CD14-positive monocyte (primary cell): Measurements from ENCODE around the gene SLC50A1. TPM values are rescaled to one million over a fixed set of nuclear protein-coding genes. Genes with fewer than 3 reads are reported as not detected.

Experiments used
- DNase-seq, 3 donors: peaks; one replicate each; pipeline ENCODE4 v3.0.0-alpha.2; 2011 to 2022
- H2AFZ ChIP-seq: 2 replicates; pipeline ENCODE4 v1.6.0; 2012; ENCODE audit warnings: mild to moderate bottlenecking, low read depth, low read length, inconsistent platforms; ENCODE audit not compliant: insufficient read depth, poor library complexity, severe bottlenecking
- H3K27ac ChIP-seq, 2 donors: 1 replicate in 1 of 2; 2 replicates in 1 of 2; pipeline ENCODE4 v1.5.1; 2012 to 2013; ENCODE audit warnings: low read length in 2 of 2, control low read depth in 1 of 2, inconsistent platforms in 1 of 2, low read depth in 1 of 2, mild to moderate bottlenecking in 1 of 2
- H3K27me3 ChIP-seq, 2 donors: one replicate each; pipeline versions ENCODE4 v1.6.0 to v1.6.1; 2011 to 2013; ENCODE audit warnings: low read length in 2 of 2; ENCODE audit not compliant: control insufficient read depth in 2 of 2, insufficient read depth in 2 of 2
- H3K36me3 ChIP-seq, 2 donors: replicated peaks in 1 of 2; 1 replicate in 1 of 2; 2 replicates in 1 of 2; pipeline versions ENCODE4 v1.5.1 to v1.6.1; 2012 to 2013; ENCODE audit warnings: low read length in 2 of 2, control low read depth in 1 of 2, inconsistent platforms in 1 of 2, mild to moderate bottlenecking in 1 of 2; ENCODE audit not compliant: insufficient read depth in 2 of 2, control insufficient read depth in 1 of 2
- H3K4me1 ChIP-seq, 2 donors: 1 replicate in 1 of 2; 2 replicates in 1 of 2; pipeline versions ENCODE4 v1.5.1 to v1.6.1; 2012 to 2013; ENCODE audit warnings: low read length in 2 of 2, control low read depth in 1 of 2, inconsistent platforms in 1 of 2, mild to moderate bottlenecking in 1 of 2, moderate library complexity in 1 of 2; ENCODE audit not compliant: insufficient read depth in 2 of 2, control insufficient read depth in 1 of 2
- H3K4me2 ChIP-seq: replicated peaks from 2 replicates; pipeline ENCODE3; 2012; ENCODE audit warnings: low read length, moderate library complexity, mild to moderate bottlenecking; ENCODE audit not compliant: poor library complexity, severe bottlenecking; ENCODE audit errors: extremely low read depth
- H3K4me3 ChIP-seq, 3 experiments: fragments of 200-600 bp in 1 of 3; sonication (generic) in 1 of 3; replicated peaks in 1 of 3; 1 replicate in 2 of 3; 2 replicates in 1 of 3; pipeline ENCODE4 v1.5.1; 2011 to 2013; ENCODE audit warnings: low read length in 3 of 3, mild to moderate bottlenecking in 3 of 3, control low read depth in 2 of 3, low read depth in 2 of 3, inconsistent platforms in 1 of 3, moderate library complexity in 1 of 3
- H3K79me2 ChIP-seq: 2 replicates; pipeline ENCODE4 v1.6.0; 2012; ENCODE audit warnings: mild to moderate bottlenecking, control low read depth, inconsistent platforms, low read length, moderate library complexity; ENCODE audit not compliant: insufficient read depth
- H3K9ac ChIP-seq: 2 replicates; pipeline ENCODE4 v1.6.0; 2017; ENCODE audit warnings: low read length, mild to moderate bottlenecking; ENCODE audit not compliant: insufficient read depth, poor library complexity, severe bottlenecking
- H3K9me3 ChIP-seq, 2 donors: replicated peaks in 1 of 2; 1 replicate in 1 of 2; 2 replicates in 1 of 2; pipeline versions ENCODE4 v1.5.1 to v1.6.1; 2012 to 2013; ENCODE audit warnings: low read length in 2 of 2, control low read depth in 1 of 2; ENCODE audit not compliant: control insufficient read depth in 1 of 2, insufficient read depth in 1 of 2
- H4K20me1 ChIP-seq: 2 replicates; pipeline ENCODE4 v1.6.0; 2012; ENCODE audit warnings: mild to moderate bottlenecking, low read length, control low read depth, moderate library complexity; ENCODE audit not compliant: insufficient read depth
- H3K27ac Mint-ChIP-seq, 7 donors: one replicate each; pipeline ENCODE4 v1.8.0; 2020; ENCODE audit warnings: mild to moderate bottlenecking in 7 of 7, mixed read lengths in 7 of 7, moderate library complexity in 6 of 7, inconsistent platforms in 2 of 7
- H3K27me3 Mint-ChIP-seq, 3 donors: one replicate each; pipeline ENCODE4 v1.8.0; 2021 to 2022; ENCODE audit warnings: low read depth in 3 of 3, mild to moderate bottlenecking in 3 of 3, mixed read lengths in 3 of 3, moderate library complexity in 3 of 3, inconsistent platforms in 1 of 3
- H3K36me3 Mint-ChIP-seq, 2 donors: one replicate each; pipeline ENCODE4 v1.8.0; 2020; ENCODE audit warnings: mixed read lengths in 2 of 2, inconsistent platforms in 1 of 2, mild to moderate bottlenecking in 1 of 2
- H3K4me1 Mint-ChIP-seq: one replicate; pipeline ENCODE4 v1.8.0; 2020; ENCODE audit warnings: mild to moderate bottlenecking, mixed read lengths
- H3K4me3 Mint-ChIP-seq, 2 donors: one replicate each; pipeline ENCODE4 v1.8.0; 2020; ENCODE audit warnings: mild to moderate bottlenecking in 2 of 2, mixed read lengths in 2 of 2, moderate library complexity in 1 of 2
- H3K9me3 Mint-ChIP-seq, 7 donors: one replicate each; pipeline ENCODE4 v1.8.0; 2020 to 2022; ENCODE audit warnings: mixed read lengths in 7 of 7, mild to moderate bottlenecking in 6 of 7, moderate library complexity in 6 of 7, inconsistent platforms in 2 of 7
- WGBS: methylation state at CpG from one replicate; pipeline ENCODE4 v1.1.5; 2013; ENCODE audit warnings: missing lambda C conversion rate; ENCODE audit not compliant: insufficient coverage; 5-methylcytosine and 5-hydroxymethylcytosine counted together
- intact Hi-C, 2 donors: fragments of 100-400 bp; cut with micrococcal nuclease; formaldehyde crosslinking; loops; one replicate each; pipeline versions ENCODE4 v1.15.0 to v1.15.1; 2023
- polyA plus RNA-seq, 3 donors: library from polyadenylated mRNA; depleted of rRNA in 1 of 3; unstranded in 2 of 3; stranded (reverse) in 1 of 3; fragments of 300-500 nt in 2 of 3; fragments of >200 nt in 1 of 3; fragmentation: Illumina TruSeq in 2 of 3; gene quantifications; 1 replicate in 2 of 3; 2 replicates in 1 of 3; pipeline ENCODE4 v1.2.3, GENCODE V29; 2012 to 2021
- TF ChIP-seq, protein P1 (sequence below): fragments of 200-600 bp; IDR thresholded peaks from one replicate; pipeline ENCODE4 v1.8.0; 2022; ENCODE audit warnings: antibody characterized with exemption, mild to moderate bottlenecking

Gene SLC50A1
- polyA plus RNA-seq, 3 donors: 40.0 to 50.8 (median 49.4) TPM

GRCh38 chr1:155171836-155172731 lies 36.4 kb downstream of the SLC50A1 start:
- peaks cover 42% of the 10 kb centered on the region for H3K4me1 Mint-ChIP-seq

More at GRCh38 chr1:155171836-155172731, 36.4 kb downstream of the SLC50A1 start:
- H3K27ac Mint-ChIP-seq: peak overlapping the region in 6 of 7 donors; percentile 84 to 96 (median 94)
- peaks cover 19 to 30% of the 10 kb centered on the region in 2 donors for H3K36me3 Mint-ChIP-seq
- peak overlapping the region; percentile 93 to 96 for H3K4me3 Mint-ChIP-seq
- peaks cover 8 to 30% (median 28%) of the 10 kb centered on the region in 3 donors for H3K27me3 Mint-ChIP-seq
- peak overlapping the region; percentile 69 to 90 for H3K27ac ChIP-seq
- peak overlapping the region; percentile 70 to 95 (median 91) for H3K4me3 ChIP-seq
- WGBS: 39% methylated on average over 6 of the region's 8 CpGs
- no peak for DNase-seq
- peak overlapping the region; percentile 86 for H3K4me2 ChIP-seq
- no peaks in the 10 kb centered on the region for H4K20me1 ChIP-seq
- H3K27me3 ChIP-seq: peaks cover 0 to 2% of the 10 kb centered on the region in 2 donors
- H2AFZ ChIP-seq: peak overlapping the region; percentile 96
- peaks cover 21% of the 10 kb centered on the region for H3K79me2 ChIP-seq
- H3K9ac ChIP-seq: peak overlapping the region; percentile 84
- peaks cover 14 to 19% of the 10 kb centered on the region in 2 donors for H3K36me3 ChIP-seq
- H3K4me1 ChIP-seq: peaks cover 35 to 42% of the 10 kb centered on the region in 2 donors
- H3K9me3 ChIP-seq: no peaks in the 10 kb centered on the region
- no peaks in the 10 kb centered on the region for H3K9me3 Mint-ChIP-seq
- intact Hi-C loops: loop anchor here in 1 of 2 donors (5.0 kb wide), 1 partner anchor 35 kb away; the partner anchor contains the start of gene SLC50A1
- TF ChIP-seq, protein P1, sequence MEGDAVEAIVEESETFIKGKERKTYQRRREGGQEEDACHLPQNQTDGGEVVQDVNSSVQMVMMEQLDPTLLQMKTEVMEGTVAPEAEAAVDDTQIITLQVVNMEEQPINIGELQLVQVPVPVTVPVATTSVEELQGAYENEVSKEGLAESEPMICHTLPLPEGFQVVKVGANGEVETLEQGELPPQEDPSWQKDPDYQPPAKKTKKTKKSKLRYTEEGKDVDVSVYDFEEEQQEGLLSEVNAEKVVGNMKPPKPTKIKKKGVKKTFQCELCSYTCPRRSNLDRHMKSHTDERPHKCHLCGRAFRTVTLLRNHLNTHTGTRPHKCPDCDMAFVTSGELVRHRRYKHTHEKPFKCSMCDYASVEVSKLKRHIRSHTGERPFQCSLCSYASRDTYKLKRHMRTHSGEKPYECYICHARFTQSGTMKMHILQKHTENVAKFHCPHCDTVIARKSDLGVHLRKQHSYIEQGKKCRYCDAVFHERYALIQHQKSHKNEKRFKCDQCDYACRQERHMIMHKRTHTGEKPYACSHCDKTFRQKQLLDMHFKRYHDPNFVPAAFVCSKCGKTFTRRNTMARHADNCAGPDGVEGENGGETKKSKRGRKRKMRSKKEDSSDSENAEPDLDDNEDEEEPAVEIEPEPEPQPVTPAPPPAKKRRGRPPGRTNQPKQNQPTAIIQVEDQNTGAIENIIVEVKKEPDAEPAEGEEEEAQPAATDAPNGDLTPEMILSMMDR: no peak
